Measurements from ENCODE around the gene CLTRN.

- TF ChIP-seq CTCF (IDR thresholded peaks at IDR 0.05; ENCODE audit: low read length) (no peak), EZH2phosphoT487 (IDR thresholded peaks at IDR 0.05; ENCODE audit: low read length) (no peak), EZH2 (optimal IDR thresholded peaks at IDR 0.05; ENCODE audit: low read depth, low read length) (no peak)
Observed at GRCh38 chrX:15653961-15654360, 10.6 kb downstream of the CLTRN start.

All from MM.1S (cell line).